SJSA1 (cell line): ENCODE measurements around the gene BTG2. TPM values are rescaled to one million over a fixed set of nuclear protein-coding genes. Genes with fewer than 3 reads are reported as not detected.

Source experiments
- DNase-seq, 2 experiments: peaks; one replicate each; pipeline ENCODE4 v3.0.0-alpha.2; 2015 to 2020; ENCODE audit warnings: low spot score in 2 of 2, low read depth in 1 of 2
- H3K27ac ChIP-seq: fragments of 250-450 bp; sonication (Bioruptor Pico); 2 replicates; pipeline ENCODE4 v1.5.1; 2020; ENCODE audit warnings: mild to moderate bottlenecking, moderate library complexity
- H3K27me3 ChIP-seq: fragments of 250-450 bp; sonication (Bioruptor Pico); replicated peaks from 2 replicates; pipeline ENCODE4 v1.5.1; 2020; ENCODE audit warnings: mild to moderate bottlenecking, moderate library complexity
- H3K36me3 ChIP-seq: fragments of 250-450 bp; sonication (Bioruptor Pico); 2 replicates; pipeline ENCODE4 v1.5.1; 2020; ENCODE audit warnings: mild to moderate bottlenecking
- H3K4me1 ChIP-seq: fragments of 250-450 bp; sonication (Bioruptor Pico); replicated peaks from 2 replicates; pipeline ENCODE4 v1.6.1; 2021; ENCODE audit warnings: mild to moderate bottlenecking
- H3K4me3 ChIP-seq: fragments of 250-450 bp; sonication (Bioruptor Pico); 2 replicates; pipeline ENCODE4 v1.5.1; 2020; ENCODE audit warnings: mild to moderate bottlenecking
- H3K9me3 ChIP-seq: fragments of 250-450 bp; sonication (Bioruptor Pico); replicated peaks from 2 replicates; pipeline ENCODE4 v1.5.1; 2020; ENCODE audit warnings: mild to moderate bottlenecking
- total RNA-seq: library from RNA; depleted of rRNA; stranded (reverse); fragments of >200 nt; shearing (Covaris generic); gene quantifications from 2 replicates; pipeline ENCODE4 v1.2.3, GENCODE V29; 2014

The BTG2 gene
- total RNA-seq, 1 experiment from 2014 or later: 6.6 TPM

- Histone ChIP-seq H3K4me3 (no peak overlapping the region), H3K4me1 (peaks cover 11% of the 10 kb centered on the region), H3K27ac (no peak overlapping the region), H3K36me3 (no peaks in the 10 kb centered on the region), H3K27me3 (peaks cover 8% of the 10 kb centered on the region; the same call in 1 of the 2 replicates), H3K9me3 (no peaks in the 10 kb centered on the region)
- DNase-seq: no peak
These were observed 17.3 kb downstream of the BTG2 start for GRCh38 chr1:203322500-203323179.

- Histone ChIP-seq H3K27me3 (peaks cover 8% of the 10 kb centered on the region; the same call in 1 of the 2 replicates), H3K4me3 (no peak overlapping the region), H3K9me3 (no peaks in the 10 kb centered on the region), H3K27ac (no peak overlapping the region), H3K4me1 (peaks cover 16% of the 10 kb centered on the region), H3K36me3 (no peaks in the 10 kb centered on the region)
- no peak for DNase-seq
These were observed 18.3 kb downstream of the BTG2 start for GRCh38 chr1:203323587-203323986.

GRCh38 chr1:203324105-203325025, 19.0 kb downstream of the BTG2 start:
- H3K4me3 ChIP-seq: no peak overlapping the region
- no peaks in the 10 kb centered on the region for H3K36me3 ChIP-seq
- no peak overlapping the region for H3K27ac ChIP-seq
- H3K4me1 ChIP-seq: peaks cover 16% of the 10 kb centered on the region
- H3K9me3 ChIP-seq: no peaks in the 10 kb centered on the region
- no peak for DNase-seq
- peaks cover 8% of the 10 kb centered on the region; the same call in 1 of the 2 replicates for H3K27me3 ChIP-seq

- no peak for DNase-seq
- no peaks in the 10 kb centered on the region for H3K9me3 ChIP-seq
- no peak overlapping the region for H3K4me3 ChIP-seq
- H3K4me1 ChIP-seq: peaks cover 16% of the 10 kb centered on the region
- no peaks in the 10 kb centered on the region for H3K36me3 ChIP-seq
- H3K27ac ChIP-seq: no peak overlapping the region
- H3K27me3 ChIP-seq: peaks cover 8% of the 10 kb centered on the region; the same call in 1 of the 2 replicates
These were observed 19.7 kb downstream of the BTG2 start for GRCh38 chr1:203325026-203325417.

GRCh38 chr1:203325418-203326091, 20.2 kb downstream of the BTG2 start:
- H3K36me3 ChIP-seq: no peaks in the 10 kb centered on the region
- H3K27ac ChIP-seq: no peak overlapping the region
- H3K9me3 ChIP-seq: no peaks in the 10 kb centered on the region
- no peak overlapping the region for H3K4me3 ChIP-seq
- DNase-seq: peak in 1 of 2 experiments; percentile 53
- peaks cover 8% of the 10 kb centered on the region; the same call in 1 of the 2 replicates for H3K27me3 ChIP-seq
- H3K4me1 ChIP-seq: peaks cover 16% of the 10 kb centered on the region

- peak; percentile 78 to 84 for DNase-seq
- Histone ChIP-seq H3K27ac (no peak overlapping the region), H3K36me3 (no peaks in the 10 kb centered on the region), H3K27me3 (peaks cover 8% of the 10 kb centered on the region; the same call in 1 of the 2 replicates), H3K4me3 (peak overlapping the region; percentile 38), H3K9me3 (no peaks in the 10 kb centered on the region), H3K4me1 (peaks cover 16% of the 10 kb centered on the region)
These were observed 21.7 kb downstream of the BTG2 start for GRCh38 chr1:203326830-203327683.

- H3K4me3 ChIP-seq: peak overlapping the region; percentile 38
- peaks cover 5% of the 10 kb centered on the region; the same call in 1 of the 2 replicates for H3K27me3 ChIP-seq
- no peaks in the 10 kb centered on the region for H3K36me3 ChIP-seq
- peak; percentile 53 to 69 for DNase-seq
- no peak overlapping the region for H3K27ac ChIP-seq
- peaks cover 16% of the 10 kb centered on the region for H3K4me1 ChIP-seq
- no peaks in the 10 kb centered on the region for H3K9me3 ChIP-seq
These were observed 22.6 kb downstream of the BTG2 start for GRCh38 chr1:203327684-203328457.

GRCh38 chr1:203328714-203329122, 23.4 kb downstream of the BTG2 start:
- no peak for DNase-seq
- Histone ChIP-seq H3K27me3 (0 out of 2 replicates have a peak, but pooled peaks cover 2% of the 10 kb centered on the region), H3K9me3 (no peaks in the 10 kb centered on the region), H3K4me3 (no peak overlapping the region), H3K36me3 (no peaks in the 10 kb centered on the region), H3K27ac (no peak overlapping the region), H3K4me1 (peaks cover 16% of the 10 kb centered on the region)

GRCh38 chr1:203331224-203331623, 25.9 kb downstream of the BTG2 start:
- Histone ChIP-seq H3K27me3 (0 out of 2 replicates have a peak, but pooled peaks cover 4% of the 10 kb centered on the region), H3K4me3 (no peak overlapping the region), H3K4me1 (peaks cover 13% of the 10 kb centered on the region), H3K36me3 (no peaks in the 10 kb centered on the region), H3K9me3 (no peaks in the 10 kb centered on the region), H3K27ac (no peak overlapping the region)
- no peak for DNase-seq

- H3K9me3 ChIP-seq: no peaks in the 10 kb centered on the region
- no peaks in the 10 kb centered on the region for H3K36me3 ChIP-seq
- no peak for DNase-seq
- peaks cover 7% of the 10 kb centered on the region; the same call in 1 of the 2 replicates for H3K27me3 ChIP-seq
- no peak overlapping the region for H3K4me3 ChIP-seq
- H3K27ac ChIP-seq: no peak overlapping the region
- H3K4me1 ChIP-seq: no peaks in the 10 kb centered on the region
These were observed 30.2 kb downstream of the BTG2 start for GRCh38 chr1:203335503-203335902.

- no peaks in the 10 kb centered on the region for H3K9me3 ChIP-seq
- no peak for DNase-seq
- H3K36me3 ChIP-seq: no peaks in the 10 kb centered on the region
- H3K27ac ChIP-seq: no peak overlapping the region
- H3K4me1 ChIP-seq: no peaks in the 10 kb centered on the region
- H3K4me3 ChIP-seq: no peak overlapping the region
- peaks cover 13% of the 10 kb centered on the region; the same call in 1 of the 2 replicates for H3K27me3 ChIP-seq
These were observed 30.8 kb downstream of the BTG2 start for GRCh38 chr1:203336097-203336496.

- 0 out of 2 replicates have a peak, but pooled peaks cover 4% of the 10 kb centered on the region for H3K4me1 ChIP-seq
- no peaks in the 10 kb centered on the region for H3K9me3 ChIP-seq
- H3K27me3 ChIP-seq: peaks cover 14% of the 10 kb centered on the region; the same call in 1 of the 2 replicates
- DNase-seq: peak; percentile 36 to 56
- no peaks in the 10 kb centered on the region for H3K36me3 ChIP-seq
- H3K27ac ChIP-seq: no peak overlapping the region
- no peak overlapping the region for H3K4me3 ChIP-seq
These were observed 33.2 kb downstream of the BTG2 start for GRCh38 chr1:203338335-203339036.
